ENCODE measurements around the gene MRPL34. TPM values are rescaled to one million over a fixed set of nuclear protein-coding genes. Genes with fewer than 3 reads are reported as not detected.
A peak's percentile ranks its signal among the peaks of the same experiment; 100 is the strongest.

MRPL34 gene
- total RNA-seq: 47.7 and 61.1 TPM in 2 replicates
- 113 and 131 TPM in 2 replicates for polyA plus RNA-seq

DNA sequence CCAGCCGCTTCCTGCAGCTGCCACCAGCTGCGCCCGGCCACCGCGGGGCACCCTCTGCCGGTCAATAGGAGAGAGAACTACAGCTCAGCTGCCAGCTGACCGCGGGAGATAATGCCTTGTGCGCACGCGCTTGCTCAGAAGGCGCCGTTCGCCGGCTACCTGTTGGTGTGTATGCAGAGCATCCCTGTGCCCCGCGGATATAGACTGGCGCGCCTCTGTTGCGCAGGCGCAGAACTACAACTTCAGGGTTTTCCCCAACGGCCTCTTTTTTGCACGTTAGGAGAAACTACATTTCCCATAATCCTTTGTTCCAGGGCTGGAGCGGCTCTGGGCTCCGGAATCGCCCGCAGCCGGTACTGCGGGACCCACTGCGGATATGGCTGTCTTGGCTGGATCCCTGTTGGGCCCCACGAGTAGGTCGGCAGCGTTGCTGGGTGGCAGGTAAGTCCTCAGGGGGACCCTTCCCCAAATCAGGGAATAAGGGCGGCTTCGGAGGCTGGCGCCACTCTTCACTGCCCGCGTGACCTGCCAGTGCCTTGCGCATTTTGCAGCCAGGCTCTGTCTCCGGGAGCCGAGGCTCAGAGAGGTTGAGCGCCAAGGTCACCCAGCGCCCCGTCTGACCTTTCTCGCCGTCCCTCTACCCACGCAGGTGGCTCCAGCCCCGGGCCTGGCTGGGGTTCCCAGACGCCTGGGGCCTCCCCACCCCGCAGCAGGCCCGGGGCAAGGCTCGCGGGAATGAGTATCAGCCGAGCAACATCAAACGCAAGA lies at the start of gene MRPL34:
MRPL34 (plus strand) TSS at position 356 of the 768 bp plus-strand sequence; CDS start at position 377, 21 bp downstream.
- TF ChIP-seq, protein P1, sequence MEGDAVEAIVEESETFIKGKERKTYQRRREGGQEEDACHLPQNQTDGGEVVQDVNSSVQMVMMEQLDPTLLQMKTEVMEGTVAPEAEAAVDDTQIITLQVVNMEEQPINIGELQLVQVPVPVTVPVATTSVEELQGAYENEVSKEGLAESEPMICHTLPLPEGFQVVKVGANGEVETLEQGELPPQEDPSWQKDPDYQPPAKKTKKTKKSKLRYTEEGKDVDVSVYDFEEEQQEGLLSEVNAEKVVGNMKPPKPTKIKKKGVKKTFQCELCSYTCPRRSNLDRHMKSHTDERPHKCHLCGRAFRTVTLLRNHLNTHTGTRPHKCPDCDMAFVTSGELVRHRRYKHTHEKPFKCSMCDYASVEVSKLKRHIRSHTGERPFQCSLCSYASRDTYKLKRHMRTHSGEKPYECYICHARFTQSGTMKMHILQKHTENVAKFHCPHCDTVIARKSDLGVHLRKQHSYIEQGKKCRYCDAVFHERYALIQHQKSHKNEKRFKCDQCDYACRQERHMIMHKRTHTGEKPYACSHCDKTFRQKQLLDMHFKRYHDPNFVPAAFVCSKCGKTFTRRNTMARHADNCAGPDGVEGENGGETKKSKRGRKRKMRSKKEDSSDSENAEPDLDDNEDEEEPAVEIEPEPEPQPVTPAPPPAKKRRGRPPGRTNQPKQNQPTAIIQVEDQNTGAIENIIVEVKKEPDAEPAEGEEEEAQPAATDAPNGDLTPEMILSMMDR (IDR thresholded peaks at IDR 0.05; ENCODE audit: poor library complexity): peak; percentile 92
- TF ChIP-seq EZH2phosphoT487 (IDR thresholded peaks at IDR 0.05; ENCODE audit: low read depth, severe bottlenecking, unreplicated experiment) (no peak), EZH2 (IDR thresholded peaks at IDR 0.05; ENCODE audit: borderline replicate concordance) (no peak)
- H2AFZ ChIP-seq: peak within 1 kb of the TSS; percentile 40

DNA sequence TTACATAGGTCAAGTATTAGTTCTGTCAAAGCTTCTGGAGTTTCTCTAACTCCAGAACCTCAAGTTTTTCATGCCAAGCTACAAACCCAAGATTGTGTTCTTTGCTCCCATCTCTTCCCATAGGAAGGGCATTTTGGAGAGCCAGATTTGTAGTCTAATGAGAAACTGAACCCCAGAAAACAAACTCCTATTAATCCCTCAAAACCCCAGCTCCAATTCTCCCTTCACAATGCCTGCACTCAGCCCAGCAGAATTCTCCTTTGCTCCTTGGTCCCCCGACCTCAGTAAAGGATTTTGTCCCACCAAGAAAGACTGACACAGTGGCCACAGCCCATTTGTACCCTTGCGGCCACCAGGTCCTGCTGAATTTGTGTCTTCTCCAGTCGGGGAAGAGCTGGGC lies 49.5 kb upstream of the MRPL34 start:
- H3K27ac ChIP-seq: no peak overlapping the region
- WGBS (ENCODE audit: low lambda C conversion rate, missing lambda C conversion rate): 91% methylated on average over 3 of the region's 3 CpGs
- H3K4me1 ChIP-seq (ENCODE audit: insufficient read depth): no peaks in the 10 kb centered on the region

More for the DNA sequence above, at the start of gene MRPL34:
- under 1% methylated on average over 55 of the region's 55 CpGs for WGBS (ENCODE audit: low lambda C conversion rate, missing lambda C conversion rate)
- Histone ChIP-seq H3K27me3 (no peaks in the 10 kb centered on the region), H3K27ac (peak within 1 kb of the TSS; percentile 84), H3K4me1 (ENCODE audit: insufficient read depth) (peaks cover 23% of the 10 kb centered on the region), H3K4me2 (peak within 1 kb of the TSS; percentile 94), H4K20me1 (ENCODE audit: insufficient read depth, poor library complexity, severe bottlenecking) (no peaks in the 10 kb centered on the region), H3K4me3 (peak within 1 kb of the TSS; percentile 46), H3K9me3 (ENCODE audit: low read depth) (no peaks in the 10 kb centered on the region), H3K79me2 (peaks cover 38% of the 10 kb centered on the region), H3K9me2 (replicated peaks; ENCODE audit: insufficient read depth) (no peaks in the 10 kb centered on the region), H3K36me3 (replicated peaks; ENCODE audit: insufficient read depth, low read depth) (no peaks in the 10 kb centered on the region)
- peak; percentile 99 for DNase-seq (ENCODE audit: low spot score)

DNA sequence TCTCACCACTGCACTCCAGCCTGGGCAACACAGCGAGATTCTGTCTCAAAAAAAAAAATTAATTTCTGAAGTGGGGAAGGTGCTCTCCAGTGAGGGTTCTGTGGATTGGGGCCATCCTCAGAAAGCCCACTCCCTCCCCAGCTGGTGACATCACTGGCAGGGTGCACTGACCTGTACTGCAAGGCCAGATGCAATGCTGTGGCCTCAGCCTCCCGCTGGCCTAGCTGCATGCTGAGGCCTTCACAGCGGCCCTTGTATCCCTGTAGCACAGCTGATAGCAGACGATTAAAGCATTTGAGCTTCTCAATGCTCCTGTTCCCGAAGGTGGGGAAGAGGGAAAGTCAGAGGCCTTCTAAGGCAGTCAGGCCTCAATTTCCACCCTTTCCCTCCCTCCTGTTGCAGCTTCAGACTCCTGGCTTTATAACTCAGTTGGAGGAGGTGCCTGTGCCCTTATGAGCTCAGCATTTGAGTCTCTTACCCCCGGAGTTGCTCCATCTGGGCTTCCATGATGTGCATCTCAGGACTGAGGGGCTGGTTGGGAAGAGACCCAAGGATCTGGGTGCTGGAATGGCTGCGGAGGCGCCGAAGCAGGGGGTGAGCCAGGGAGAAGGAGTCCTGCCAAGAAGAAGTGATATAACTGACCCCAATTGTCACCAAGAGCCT lies 46.4 kb upstream of the MRPL34 start:
- Histone ChIP-seq H3K9me2 (replicated peaks; ENCODE audit: insufficient read depth) (no peaks in the 10 kb centered on the region), H3K4me2 (no peak overlapping the region), H3K79me2 (no peaks in the 10 kb centered on the region), H3K36me3 (replicated peaks; ENCODE audit: insufficient read depth, low read depth) (no peaks in the 10 kb centered on the region), H3K9me3 (ENCODE audit: low read depth) (no peaks in the 10 kb centered on the region), H4K20me1 (ENCODE audit: insufficient read depth, poor library complexity, severe bottlenecking) (no peaks in the 10 kb centered on the region), H2AFZ (no peak overlapping the region), H3K4me3 (no peak overlapping the region), H3K27ac (no peak overlapping the region), H3K4me1 (ENCODE audit: insufficient read depth) (no peaks in the 10 kb centered on the region), H3K27me3 (no peaks in the 10 kb centered on the region)
- DNase-seq (ENCODE audit: low spot score): no peak
- TF ChIP-seq EZH2phosphoT487 (IDR thresholded peaks at IDR 0.05; ENCODE audit: low read depth, severe bottlenecking, unreplicated experiment) (no peak), EZH2 (IDR thresholded peaks at IDR 0.05; ENCODE audit: borderline replicate concordance) (no peak)
- TF ChIP-seq, protein P1 (IDR thresholded peaks at IDR 0.05; ENCODE audit: poor library complexity): no peak
- WGBS (ENCODE audit: low lambda C conversion rate, missing lambda C conversion rate): 96% methylated on average over 9 of the region's 9 CpGs

More for the DNA sequence above, 49.5 kb upstream of the MRPL34 start:
- Histone ChIP-seq H3K9me2 (replicated peaks; ENCODE audit: insufficient read depth) (no peaks in the 10 kb centered on the region), H2AFZ (no peak overlapping the region), H3K4me2 (no peak overlapping the region), H4K20me1 (ENCODE audit: insufficient read depth, poor library complexity, severe bottlenecking) (no peaks in the 10 kb centered on the region), H3K79me2 (no peaks in the 10 kb centered on the region), H3K9me3 (ENCODE audit: low read depth) (no peaks in the 10 kb centered on the region), H3K27me3 (no peaks in the 10 kb centered on the region), H3K4me3 (no peak overlapping the region), H3K36me3 (replicated peaks; ENCODE audit: insufficient read depth, low read depth) (no peaks in the 10 kb centered on the region)
- TF ChIP-seq, protein P1 (IDR thresholded peaks at IDR 0.05; ENCODE audit: poor library complexity): no peak
- no peak for TF ChIP-seq EZH2 (IDR thresholded peaks at IDR 0.05; ENCODE audit: borderline replicate concordance)
- TF ChIP-seq EZH2phosphoT487 (IDR thresholded peaks at IDR 0.05; ENCODE audit: low read depth, severe bottlenecking, unreplicated experiment): no peak
- DNase-seq (ENCODE audit: low spot score): no peak
